Testis (tissue), 2 donors: ENCODE measurements around the gene HSPB2.

Source experiments
- CTCF ChIP-seq, 3 experiments: fragments of 450-650 bp in 2 of 3; fragments of 200-600 bp in 1 of 3; sonication (generic) in 1 of 3; IDR thresholded peaks; one replicate each; pipeline ENCODE4 v1.5.1; 2016 to 2019; ENCODE audit warnings: antibody characterized with exemption in 3 of 3, mild to moderate bottlenecking in 2 of 3, moderate library complexity in 1 of 3
- POLR2A ChIP-seq: fragments of 450-650 bp; IDR thresholded peaks from one replicate; pipeline ENCODE4 v1.6.1; 2017; ENCODE audit warnings: antibody characterized with exemption, mild to moderate bottlenecking, moderate library complexity

DNA sequence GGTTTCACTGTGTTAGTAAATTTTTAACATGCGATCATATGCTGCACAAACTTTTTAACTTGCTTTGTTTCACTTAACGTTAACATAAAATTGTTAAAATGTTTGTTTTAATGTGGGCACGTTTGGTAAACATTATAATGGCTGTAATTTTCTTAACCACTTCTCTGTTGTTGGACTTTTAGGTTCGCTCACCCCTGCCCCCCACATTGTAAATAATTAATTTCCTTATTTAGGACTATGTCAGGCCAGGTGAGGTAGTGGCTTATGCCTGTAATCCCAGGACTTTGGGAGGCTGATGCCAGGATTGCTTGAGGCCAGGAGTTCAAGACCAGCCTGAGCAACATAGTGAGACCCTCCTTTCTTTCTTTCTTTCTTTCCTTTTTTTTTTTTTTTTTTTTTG, 17.9 kb downstream of the HSPB2 start:
- TF ChIP-seq CTCF (IDR thresholded peaks at IDR 0.05) = no peak
- TF ChIP-seq POLR2A = no peak
